NCI-H1436 (cell line): Measurements from ENCODE around the gene TFR2.

ENCODE experiments used
- DNase-seq: peaks from one replicate; lab custom pipeline; 2025; lab: John Stamatoyannopoulos, UW

TFR2 gene

DNA sequence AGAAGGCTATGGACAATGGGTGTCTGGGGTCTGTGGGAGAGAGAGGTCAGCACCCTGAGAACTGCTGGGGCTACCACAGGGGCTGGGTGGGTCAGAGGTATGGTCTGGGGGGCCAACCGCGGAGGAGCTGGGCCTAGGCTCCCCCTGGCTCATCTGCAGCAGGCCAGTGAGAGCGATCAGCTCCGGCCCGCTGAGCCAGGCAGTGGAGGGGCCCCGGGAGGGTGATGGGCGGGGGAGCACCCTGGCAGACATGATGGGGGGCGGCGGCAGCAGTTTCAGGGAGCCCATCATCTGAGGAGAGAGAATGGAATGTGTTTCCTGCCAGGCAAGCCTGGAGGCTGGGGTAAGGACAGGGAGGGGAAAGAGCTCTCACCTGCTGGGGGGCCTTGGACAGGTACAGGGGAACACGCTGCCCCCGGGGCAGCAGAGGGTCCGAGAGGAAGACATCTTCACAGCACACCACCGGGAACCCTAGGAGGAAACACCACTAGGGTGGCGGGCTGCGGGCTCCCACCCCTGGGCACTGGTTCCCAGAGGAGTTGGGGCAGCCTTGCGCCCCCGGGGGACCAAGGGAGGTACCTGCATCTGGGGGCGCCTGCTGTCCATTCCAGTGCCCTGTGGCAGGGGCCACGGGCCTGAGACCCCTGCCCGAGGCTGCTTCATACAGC, 68.9 kb downstream of the TFR2 start:
- no peak for DNase-seq

DNA sequence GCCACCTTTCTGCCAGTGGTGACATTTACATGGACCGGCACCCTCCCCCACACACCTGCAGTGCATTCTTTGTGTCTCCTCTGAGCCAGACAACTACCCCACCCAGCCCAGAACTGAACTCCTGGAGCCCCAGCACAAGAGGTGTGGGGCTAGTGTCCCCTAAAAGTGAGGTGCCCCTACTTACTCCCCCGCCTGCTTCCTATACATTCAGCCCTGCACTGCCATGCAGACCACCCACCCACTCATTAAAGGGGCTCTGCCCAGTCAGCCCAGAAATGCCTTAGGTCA, 69.6 kb downstream of the TFR2 start:
- no peak for DNase-seq

DNA sequence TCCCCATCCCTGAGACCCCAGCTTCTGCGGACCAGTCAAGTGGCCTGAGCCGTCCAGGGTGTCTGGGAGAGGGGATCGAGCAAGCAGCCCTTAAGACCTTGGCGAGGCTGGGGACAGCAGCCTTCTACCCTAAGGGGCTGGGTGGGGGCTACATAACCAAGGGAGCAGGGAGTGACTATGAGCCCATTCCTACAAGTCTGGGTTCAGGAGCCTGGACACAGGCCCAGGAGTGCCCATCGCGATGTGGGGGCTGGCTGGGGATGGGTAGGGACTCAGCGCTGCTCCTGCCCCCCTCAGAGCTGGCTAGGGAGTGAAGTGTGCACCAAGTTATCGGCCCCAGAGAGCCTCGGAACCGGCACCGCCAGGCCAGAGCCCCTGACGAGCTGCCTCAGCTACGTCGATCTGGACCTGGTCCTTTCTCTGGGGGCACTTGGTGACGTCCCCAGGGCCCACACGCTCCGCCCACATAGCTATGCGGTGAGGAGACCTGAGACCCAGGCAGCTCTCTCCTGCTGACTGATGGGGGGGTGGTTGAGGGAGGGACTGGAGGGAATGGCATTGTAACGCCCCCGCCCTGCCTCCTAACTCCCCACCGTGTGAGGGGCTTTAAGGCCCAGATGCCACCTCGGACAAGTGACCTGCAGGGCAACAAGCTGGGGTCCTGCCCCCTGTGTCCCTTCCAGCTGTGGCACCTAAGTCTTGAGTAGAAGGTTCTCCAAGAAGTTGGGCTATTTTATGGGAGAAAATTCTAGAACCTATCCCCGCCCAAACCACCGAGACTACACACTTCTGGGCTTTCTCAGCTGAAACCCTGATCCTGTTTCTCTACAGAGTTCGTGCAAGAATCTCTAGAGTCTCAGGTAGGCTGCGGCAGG, 70.2 kb downstream of the TFR2 start:
- no peak for DNase-seq
